ENCODE data around the gene OPA1. TPM values are rescaled to one million over a fixed set of nuclear protein-coding genes. Genes with fewer than 3 reads are reported as not detected.
A peak's percentile ranks its signal among the peaks of the same experiment; 100 is the strongest.

The OPA1 gene
- total RNA-seq, 4 donors from 2014 or later = 33.4 to 53.8 (median 37.9) TPM

DNA sequence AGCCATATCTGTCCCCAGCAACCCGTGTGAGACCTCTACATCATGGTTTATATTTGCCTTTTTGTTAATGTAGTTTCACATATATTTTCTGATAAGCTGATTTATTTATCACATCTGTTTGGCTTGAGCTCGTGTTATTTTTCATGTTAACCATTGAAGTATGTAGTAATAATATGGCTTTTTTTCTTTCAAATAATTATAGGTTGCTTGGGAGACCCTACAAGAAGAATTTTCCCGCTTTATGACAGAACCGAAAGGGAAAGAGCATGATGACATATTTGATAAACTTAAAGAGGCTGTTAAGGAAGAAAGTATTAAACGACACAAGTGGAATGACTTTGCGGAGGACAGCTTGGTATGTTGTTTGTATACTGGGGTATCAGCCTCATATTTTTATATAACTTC, 63.9 kb downstream of the OPA1 start:
- Histone ChIP-seq H3K36me3 (peaks cover 93% of the 10 kb centered on the region), H3K4me1 (no peaks in the 10 kb centered on the region), H3K4me3 (no peak overlapping the region), H3K9me3 (no peaks in the 10 kb centered on the region), H3K27ac (no peak overlapping the region), H3K27me3 (no peaks in the 10 kb centered on the region)
- DNase-seq (ENCODE audit: low spot score in 2 of 2) = no peak
- 89% methylated on average over 6 of the region's 6 CpGs for WGBS
- no peak for TF ChIP-seq POLR2AphosphoS5 (IDR thresholded peaks at IDR 0.05)
- no peak for TF ChIP-seq EP300 (IDR thresholded peaks at IDR 0.05)
- TF ChIP-seq POLR2A (IDR thresholded peaks at IDR 0.05) = no peak
- TF ChIP-seq, protein P1, sequence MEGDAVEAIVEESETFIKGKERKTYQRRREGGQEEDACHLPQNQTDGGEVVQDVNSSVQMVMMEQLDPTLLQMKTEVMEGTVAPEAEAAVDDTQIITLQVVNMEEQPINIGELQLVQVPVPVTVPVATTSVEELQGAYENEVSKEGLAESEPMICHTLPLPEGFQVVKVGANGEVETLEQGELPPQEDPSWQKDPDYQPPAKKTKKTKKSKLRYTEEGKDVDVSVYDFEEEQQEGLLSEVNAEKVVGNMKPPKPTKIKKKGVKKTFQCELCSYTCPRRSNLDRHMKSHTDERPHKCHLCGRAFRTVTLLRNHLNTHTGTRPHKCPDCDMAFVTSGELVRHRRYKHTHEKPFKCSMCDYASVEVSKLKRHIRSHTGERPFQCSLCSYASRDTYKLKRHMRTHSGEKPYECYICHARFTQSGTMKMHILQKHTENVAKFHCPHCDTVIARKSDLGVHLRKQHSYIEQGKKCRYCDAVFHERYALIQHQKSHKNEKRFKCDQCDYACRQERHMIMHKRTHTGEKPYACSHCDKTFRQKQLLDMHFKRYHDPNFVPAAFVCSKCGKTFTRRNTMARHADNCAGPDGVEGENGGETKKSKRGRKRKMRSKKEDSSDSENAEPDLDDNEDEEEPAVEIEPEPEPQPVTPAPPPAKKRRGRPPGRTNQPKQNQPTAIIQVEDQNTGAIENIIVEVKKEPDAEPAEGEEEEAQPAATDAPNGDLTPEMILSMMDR (IDR thresholded peaks at IDR 0.05) = no peak

DNA sequence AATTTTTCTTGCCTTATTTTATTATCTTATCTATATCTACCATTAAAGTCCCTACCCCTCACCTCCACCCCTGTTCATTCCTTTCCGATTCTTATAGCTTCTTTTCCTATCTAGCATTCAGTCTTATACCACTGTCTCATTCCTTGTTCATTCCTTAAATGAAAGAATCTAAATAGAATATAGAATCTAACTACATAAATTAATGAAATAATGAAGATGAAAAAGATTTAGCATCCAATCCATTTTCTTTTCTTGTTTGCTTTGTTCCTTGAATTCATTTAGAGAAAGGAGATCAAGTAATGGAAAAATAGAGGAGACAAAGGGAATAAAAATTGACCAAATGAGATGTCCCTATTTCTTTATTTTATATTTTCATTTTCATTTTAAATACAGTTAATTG, 67.2 kb downstream of the OPA1 start:
- Histone ChIP-seq H3K4me1 (no peaks in the 10 kb centered on the region), H3K27ac (no peak overlapping the region), H3K36me3 (peaks cover 84% of the 10 kb centered on the region), H3K9me3 (no peaks in the 10 kb centered on the region), H3K4me3 (no peak overlapping the region), H3K27me3 (no peaks in the 10 kb centered on the region)
- no peak for DNase-seq (ENCODE audit: low spot score in 2 of 2)
- 92% methylated on average over 1 of the region's 1 CpG for WGBS
- TF ChIP-seq, protein P1 (IDR thresholded peaks at IDR 0.05) = no peak
- no peak for TF ChIP-seq EP300 (IDR thresholded peaks at IDR 0.05)
- TF ChIP-seq POLR2A (IDR thresholded peaks at IDR 0.05) = no peak
- no peak for TF ChIP-seq POLR2AphosphoS5 (IDR thresholded peaks at IDR 0.05)

DNA sequence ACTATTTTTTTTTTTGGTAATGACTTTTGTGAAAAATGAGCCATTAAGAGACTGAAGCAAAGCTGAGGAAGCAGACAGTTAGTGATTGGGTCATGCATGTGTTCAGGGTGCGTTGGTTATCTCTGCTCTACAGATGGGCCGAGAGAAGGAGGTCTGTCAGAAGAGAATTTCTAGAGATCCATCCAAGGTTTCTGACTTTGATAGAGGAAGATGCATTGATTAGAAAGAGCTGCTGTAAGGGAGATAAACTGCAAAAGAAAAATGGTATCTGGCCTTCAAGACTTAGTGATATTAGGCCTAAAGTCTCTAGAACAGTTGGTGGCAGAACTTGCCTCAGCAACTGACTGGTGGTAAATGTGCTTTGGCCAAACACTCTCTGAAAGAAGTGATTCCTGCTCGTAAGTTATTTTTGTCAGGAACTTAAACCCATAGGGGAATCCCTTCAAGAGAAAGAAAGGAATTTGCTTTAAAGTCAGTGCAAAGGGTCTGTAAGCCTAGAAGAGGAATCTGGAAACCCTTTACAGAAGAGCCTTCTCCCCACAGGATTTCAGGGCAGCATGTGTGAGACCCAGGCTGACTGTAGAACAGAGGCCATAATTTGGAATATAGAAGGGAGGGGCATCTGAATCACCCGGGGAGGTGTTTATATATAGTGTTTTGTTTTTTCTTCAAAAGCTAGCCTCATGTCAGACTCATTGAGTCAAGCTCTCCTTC, 67.8 kb downstream of the OPA1 start:
- no peak for TF ChIP-seq POLR2AphosphoS5 (IDR thresholded peaks at IDR 0.05)
- no peak for TF ChIP-seq EP300 (IDR thresholded peaks at IDR 0.05)
- H3K4me3 ChIP-seq = no peak overlapping the region
- 80% methylated on average over 4 of the region's 4 CpGs for WGBS
- no peak overlapping the region for H3K27ac ChIP-seq
- no peaks in the 10 kb centered on the region for H3K9me3 ChIP-seq
- no peaks in the 10 kb centered on the region for H3K4me1 ChIP-seq
- no peak for DNase-seq (ENCODE audit: low spot score in 2 of 2)
- H3K27me3 ChIP-seq = no peaks in the 10 kb centered on the region
- peaks cover 78% of the 10 kb centered on the region for H3K36me3 ChIP-seq

DNA sequence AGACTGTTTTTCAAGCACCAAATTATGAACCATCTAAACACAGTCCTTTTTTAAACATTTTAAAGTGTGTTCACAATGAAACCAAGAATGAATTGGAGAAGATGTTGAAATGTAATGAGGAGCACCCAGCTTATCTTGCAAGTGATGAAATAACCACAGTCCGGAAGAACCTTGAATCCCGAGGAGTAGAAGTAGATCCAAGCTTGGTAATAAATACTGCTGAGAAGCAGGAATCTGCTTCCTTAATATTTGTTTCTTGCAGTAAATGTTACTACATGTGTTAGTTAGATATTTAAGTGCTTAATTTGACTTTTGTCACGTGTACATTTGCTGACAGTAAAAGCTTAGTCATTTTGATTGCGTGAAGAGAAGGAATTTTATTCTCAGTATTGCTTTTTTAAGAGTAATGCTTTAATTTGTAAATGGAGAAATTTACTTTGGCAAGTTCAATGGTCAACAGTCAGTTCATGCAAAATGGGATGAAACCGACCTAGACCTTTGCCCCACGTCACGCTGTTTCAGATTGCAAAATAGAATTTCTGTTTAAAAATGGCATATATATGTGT, 69.8 kb downstream of the OPA1 start:
- 88% methylated on average over 7 of the region's 7 CpGs for WGBS
- TF ChIP-seq POLR2A (IDR thresholded peaks at IDR 0.05) = no peak
- no peaks in the 10 kb centered on the region for H3K27me3 ChIP-seq
- peaks cover 81% of the 10 kb centered on the region for H3K36me3 ChIP-seq
- no peak for DNase-seq (ENCODE audit: low spot score in 2 of 2)
- no peak overlapping the region for H3K4me3 ChIP-seq
- H3K4me1 ChIP-seq = no peaks in the 10 kb centered on the region
- H3K27ac ChIP-seq = no peak overlapping the region
- no peaks in the 10 kb centered on the region for H3K9me3 ChIP-seq

DNA sequence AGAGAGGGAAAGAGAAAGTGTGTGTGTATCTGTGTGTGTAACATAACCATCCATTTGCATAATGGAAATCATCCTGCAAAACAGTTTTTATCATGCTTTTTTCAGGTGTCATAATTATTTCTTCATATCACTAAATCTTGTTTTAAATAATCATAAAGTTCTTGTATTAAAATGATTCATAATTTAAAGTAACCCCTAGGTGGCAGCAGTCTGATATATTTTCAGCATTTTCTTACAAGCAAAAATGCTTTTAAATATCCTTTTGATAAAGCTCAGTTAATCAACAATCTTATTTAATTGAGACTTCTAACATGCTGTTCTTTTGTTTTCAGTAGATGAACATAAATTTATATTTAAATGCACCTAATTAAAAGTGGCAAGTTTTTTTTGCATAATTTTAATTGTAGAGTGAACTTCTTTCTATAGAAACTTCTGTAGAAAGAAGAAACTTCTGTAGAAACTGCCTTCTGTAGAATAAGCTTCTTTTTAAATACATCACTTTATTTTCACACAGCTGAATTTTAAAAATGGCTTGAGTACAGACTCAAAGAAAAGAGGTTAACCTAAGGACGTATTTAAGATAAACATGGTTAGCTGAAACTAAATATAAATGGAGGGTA, 72.5 kb downstream of the OPA1 start:
- no peak for TF ChIP-seq POLR2A (IDR thresholded peaks at IDR 0.05)
- TF ChIP-seq POLR2AphosphoS5 (IDR thresholded peaks at IDR 0.05) = no peak
- no peak for TF ChIP-seq EP300 (IDR thresholded peaks at IDR 0.05)
- TF ChIP-seq, protein P1 (IDR thresholded peaks at IDR 0.05) = peak in 1 of 2 donors; percentile 22
- no peaks in the 10 kb centered on the region for H3K27me3 ChIP-seq
- no peak for DNase-seq (ENCODE audit: low spot score in 2 of 2)
- peaks cover 78% of the 10 kb centered on the region for H3K36me3 ChIP-seq
- H3K4me3 ChIP-seq = no peak overlapping the region
- no peak overlapping the region for H3K27ac ChIP-seq
- no peaks in the 10 kb centered on the region for H3K9me3 ChIP-seq
- WGBS = 95% methylated on average over 1 of the region's 1 CpG
- no peaks in the 10 kb centered on the region for H3K4me1 ChIP-seq

DNA sequence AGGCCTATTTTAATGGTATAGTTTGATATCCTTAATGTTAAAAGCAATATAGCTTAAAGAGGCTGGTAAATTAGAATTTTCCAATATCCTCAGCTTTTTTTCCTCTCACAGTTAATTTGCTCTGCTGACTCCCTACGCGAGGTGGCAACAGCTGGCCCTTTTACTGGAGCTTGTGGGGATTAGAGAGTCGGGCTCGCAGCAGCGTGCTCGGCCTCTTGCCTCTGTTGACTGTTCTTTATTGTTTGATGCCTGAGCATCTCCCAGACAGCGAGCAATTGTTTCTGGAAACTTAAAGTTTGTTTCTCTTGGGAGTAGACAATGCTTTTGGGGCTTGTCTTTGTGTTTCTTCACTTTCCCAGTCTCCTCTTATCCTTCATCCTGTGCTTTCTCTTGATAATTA, 80.8 kb downstream of the OPA1 start:
- Histone ChIP-seq H3K36me3 (peaks cover 35% of the 10 kb centered on the region), H3K27me3 (no peaks in the 10 kb centered on the region), H3K27ac (no peak overlapping the region), H3K4me1 (no peaks in the 10 kb centered on the region), H3K4me3 (no peak overlapping the region), H3K9me3 (no peaks in the 10 kb centered on the region)
- WGBS = 83% methylated on average over 7 of the region's 7 CpGs
- TF ChIP-seq, protein P1 (IDR thresholded peaks at IDR 0.05) = no peak
- no peak for TF ChIP-seq POLR2A (IDR thresholded peaks at IDR 0.05)
- TF ChIP-seq POLR2AphosphoS5 (IDR thresholded peaks at IDR 0.05) = no peak
- TF ChIP-seq EP300 (IDR thresholded peaks at IDR 0.05) = no peak
- DNase-seq (ENCODE audit: low spot score in 2 of 2) = no peak

All from suprapubic skin (tissue), 4 donors.